Mesangial cell (primary cell): Measurements from ENCODE around the gene OR2F1. TPM values are rescaled to one million over a fixed set of nuclear protein-coding genes. Genes with fewer than 3 reads are reported as not detected.

Experiments
- total RNA-seq: library from RNA; depleted of rRNA; stranded (reverse); fragments of >200 nt; gene quantifications from 2 replicates; pipeline ENCODE4 v1.2.3, GENCODE V29; 2015

OR2F1 gene, protein sequence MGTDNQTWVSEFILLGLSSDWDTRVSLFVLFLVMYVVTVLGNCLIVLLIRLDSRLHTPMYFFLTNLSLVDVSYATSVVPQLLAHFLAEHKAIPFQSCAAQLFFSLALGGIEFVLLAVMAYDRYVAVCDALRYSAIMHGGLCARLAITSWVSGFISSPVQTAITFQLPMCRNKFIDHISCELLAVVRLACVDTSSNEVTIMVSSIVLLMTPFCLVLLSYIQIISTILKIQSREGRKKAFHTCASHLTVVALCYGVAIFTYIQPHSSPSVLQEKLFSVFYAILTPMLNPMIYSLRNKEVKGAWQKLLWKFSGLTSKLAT
- total RNA-seq: not detected in 2 replicates

DNA sequence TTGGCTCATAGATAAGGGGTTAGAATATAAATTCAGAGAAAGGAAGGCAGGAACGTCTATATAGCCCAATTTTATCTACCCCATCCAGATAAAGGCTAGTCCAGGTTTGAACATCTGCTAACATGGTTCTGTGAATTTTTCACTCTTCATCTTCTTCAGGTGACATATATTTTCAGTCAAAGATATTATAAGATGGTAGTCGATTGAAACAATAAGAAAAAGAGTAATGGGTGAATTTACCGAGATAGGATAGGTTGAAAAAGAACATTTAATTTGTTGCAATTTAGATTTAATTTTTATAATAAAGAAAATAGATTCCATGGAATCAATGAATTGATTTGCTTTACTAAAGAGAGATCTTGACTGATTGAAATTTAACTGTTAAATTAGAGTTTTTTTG is at the start of gene OR2F1:
OR2F1 (plus strand) TSS at position 301 of the 400 bp plus-strand sequence. CDS start 5,127 bp downstream, outside the sequence.

DNA sequence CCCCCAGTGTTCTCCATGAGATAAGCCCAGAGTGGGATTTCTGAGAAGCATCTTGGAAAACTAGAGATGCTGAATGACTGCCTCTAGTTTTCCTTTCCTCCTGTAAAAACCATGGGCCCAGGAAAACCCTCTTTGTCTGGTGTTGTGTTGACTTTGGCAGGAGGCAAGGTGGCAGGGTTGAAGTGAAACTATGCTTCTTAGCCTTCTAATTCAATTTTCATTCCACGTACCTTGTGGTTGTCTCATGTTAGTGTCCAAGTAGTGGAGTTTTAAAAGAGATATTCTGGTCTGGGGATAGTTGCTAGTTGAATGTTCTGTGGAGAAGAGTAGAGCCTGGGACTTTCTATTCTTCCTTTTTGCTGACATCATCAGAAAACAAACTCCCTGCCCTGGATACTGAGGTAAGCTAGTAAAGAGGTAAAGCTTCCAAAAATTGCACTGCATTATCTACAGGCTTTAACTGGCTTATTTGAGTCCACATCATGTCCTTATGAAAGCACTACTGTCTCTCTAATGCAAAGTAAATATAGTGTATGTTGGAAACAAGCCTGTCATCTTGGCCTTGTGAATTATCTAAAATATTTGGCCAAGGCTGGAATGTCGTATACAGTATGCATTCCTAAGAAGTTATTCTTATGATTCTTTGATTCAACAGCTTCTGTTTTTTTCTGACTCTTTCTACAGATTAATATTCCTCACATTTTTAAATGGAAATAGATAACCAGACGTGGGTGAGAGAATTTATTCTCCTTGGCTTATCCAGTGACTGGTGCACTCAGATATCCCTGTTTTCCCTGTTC is 19.9 kb upstream of the OR2F1 start, which contains the start of gene OR2F2:
OR2F2 (plus strand) TSS at position 708 of the 800 bp plus-strand sequence; CDS start at position 708, 0 bp downstream.

DNA sequence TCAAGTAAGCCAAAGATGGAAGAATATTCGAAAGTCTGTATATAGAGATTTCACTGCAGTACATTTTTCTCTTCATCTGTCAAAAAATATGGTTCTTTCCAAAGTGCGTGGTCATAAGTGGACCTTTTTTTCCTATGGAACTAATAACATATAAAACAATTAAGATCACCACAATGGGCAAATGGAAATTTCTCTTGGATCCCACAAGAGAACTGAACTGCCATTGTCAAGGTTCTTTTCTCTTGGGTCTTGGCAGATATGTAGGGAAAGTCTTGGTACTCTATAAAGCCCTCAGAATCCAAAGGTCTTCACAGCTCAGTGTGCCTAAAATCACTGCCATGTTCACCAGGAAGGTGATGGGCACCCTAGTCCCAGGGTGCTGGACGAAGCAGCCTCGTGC is 45.4 kb downstream of the OR2F1 start, which contains the start of gene OR6B1:
OR6B1 (plus strand) TSS at position 301 of the 400 bp plus-strand sequence. CDS start 3,677 bp downstream, outside the sequence.

Other genes starting within 250 kb of the OR2F1 start
- gene CTAGE6, start 197.1 kb upstream of the OR2F1 start, total RNA-seq: not detected in 2 replicates
- gene TCAF1, start 52.7 kb upstream of the OR2F1 start, total RNA-seq: 32.8 and 35.7 TPM in 2 replicates
- gene OR2F2, start 19.6 kb upstream of the OR2F1 start, total RNA-seq: not detected in 2 replicates
- gene OR6B1, start 45.5 kb downstream of the OR2F1 start, total RNA-seq: not detected in 2 replicates
- not detected in 2 replicates for gene OR2A5, start 94.1 kb downstream of the OR2F1 start, total RNA-seq
- not detected in 2 replicates for gene OR2A25, start 115.0 kb downstream of the OR2F1 start, total RNA-seq
- gene OR2A12, start 131.4 kb downstream of the OR2F1 start, total RNA-seq: not detected in 2 replicates
- gene OR2A2, start 154.7 kb downstream of the OR2F1 start, total RNA-seq: not detected in 2 replicates
- not detected in 2 replicates for gene OR2A14, start 168.3 kb downstream of the OR2F1 start, total RNA-seq
- 0.65 and 1.6 TPM in 2 replicates for gene CTAGE4, start 228.6 kb downstream of the OR2F1 start, total RNA-seq
- gene ARHGEF35, start 241.0 kb downstream of the OR2F1 start, total RNA-seq: 1.5 and 3.8 TPM in 2 replicates